OCI-M1 (cell line): ENCODE measurements around the gene PRR35.

Source experiments
- DNase-seq: peaks from one replicate; lab custom pipeline; 2025; lab: John Stamatoyannopoulos, UW

The PRR35 gene

GRCh38 chr16:580141-580945, 20.1 kb downstream of the PRR35 start:
- DNase-seq: no peak

GRCh38 chr16:580946-581498, 20.8 kb downstream of the PRR35 start:
- DNase-seq: no peak

- no peak for DNase-seq
Measured at GRCh38 chr16:582218-582613, 22.0 kb downstream of the PRR35 start.

GRCh38 chr16:582614-583331, 22.6 kb downstream of the PRR35 start:
- no peak for DNase-seq

DNA sequence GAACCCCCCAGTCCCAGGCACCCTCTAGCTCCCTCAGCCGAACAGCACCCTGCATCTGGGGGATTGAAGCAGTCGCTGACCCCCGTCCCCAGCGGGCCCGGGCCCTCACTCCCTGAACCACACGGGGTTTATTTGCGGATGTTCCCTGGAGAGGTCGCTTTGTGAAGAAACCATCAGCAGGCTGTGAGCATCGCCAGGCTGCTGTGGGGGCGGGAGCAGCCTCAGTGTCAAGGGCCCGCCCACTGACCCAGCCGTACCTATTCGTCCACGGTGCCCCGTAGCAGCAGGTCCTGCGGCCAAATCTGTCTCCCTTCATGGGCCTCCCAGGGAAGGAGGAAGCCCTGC, 23.2 kb downstream of the PRR35 start:
- DNase-seq: no peak

GRCh38 chr16:583815-584591, 23.8 kb downstream of the PRR35 start:
- no peak for DNase-seq

GRCh38 chr16:585351-585750, 25.2 kb downstream of the PRR35 start:
- no peak for DNase-seq

- no peak for DNase-seq
Measured at GRCh38 chr16:586047-586644, 26.0 kb downstream of the PRR35 start.

DNA sequence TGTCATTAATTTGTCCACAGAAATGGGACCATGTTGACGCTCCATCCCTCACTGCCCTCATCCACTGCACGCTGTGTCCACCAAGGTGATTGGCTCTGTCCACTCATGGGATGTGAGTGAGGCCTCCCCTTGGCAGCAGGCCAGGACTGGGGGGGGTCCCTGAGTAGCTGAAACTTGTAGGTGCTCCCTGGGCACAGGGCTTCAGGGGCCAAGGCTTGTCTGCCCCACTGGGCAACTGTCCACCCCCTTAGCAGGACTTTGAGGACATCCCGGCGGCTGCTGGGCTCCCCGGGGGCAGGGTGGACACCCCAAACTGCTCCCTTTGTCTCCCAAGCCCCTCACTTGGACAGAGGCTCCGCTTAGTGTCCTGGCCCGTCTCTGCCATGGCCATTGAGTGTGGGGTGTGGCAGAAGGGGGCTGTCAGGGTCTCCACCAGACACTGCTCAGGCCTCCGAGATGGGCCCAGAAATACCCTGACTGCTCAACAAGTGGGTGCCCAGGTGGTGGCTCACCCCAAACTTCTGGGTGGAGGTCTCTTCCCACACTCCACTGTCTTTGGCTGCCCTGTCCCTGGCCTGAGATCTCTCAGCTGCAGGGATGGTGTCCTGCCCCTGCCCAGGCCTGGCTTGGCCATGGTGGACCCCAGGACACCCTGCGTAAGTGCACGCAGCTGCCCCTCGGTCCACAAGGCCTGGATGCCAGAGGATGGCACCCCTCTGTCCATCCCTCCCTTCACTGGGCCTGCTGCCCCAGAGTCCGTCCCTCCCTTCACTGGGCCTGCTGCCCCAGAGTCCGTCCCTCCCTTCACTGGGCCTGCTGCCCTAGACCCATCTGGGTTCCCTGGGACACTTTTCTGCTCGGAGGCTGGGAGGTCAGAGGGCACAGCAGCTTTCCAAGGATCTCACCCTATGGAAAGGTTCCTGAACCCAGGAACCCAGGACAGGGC, 26.7 kb downstream of the PRR35 start:
- DNase-seq: peak; percentile 6

- peak; percentile 72 for DNase-seq
Measured at GRCh38 chr16:588639-588888, 28.4 kb downstream of the PRR35 start.

DNA sequence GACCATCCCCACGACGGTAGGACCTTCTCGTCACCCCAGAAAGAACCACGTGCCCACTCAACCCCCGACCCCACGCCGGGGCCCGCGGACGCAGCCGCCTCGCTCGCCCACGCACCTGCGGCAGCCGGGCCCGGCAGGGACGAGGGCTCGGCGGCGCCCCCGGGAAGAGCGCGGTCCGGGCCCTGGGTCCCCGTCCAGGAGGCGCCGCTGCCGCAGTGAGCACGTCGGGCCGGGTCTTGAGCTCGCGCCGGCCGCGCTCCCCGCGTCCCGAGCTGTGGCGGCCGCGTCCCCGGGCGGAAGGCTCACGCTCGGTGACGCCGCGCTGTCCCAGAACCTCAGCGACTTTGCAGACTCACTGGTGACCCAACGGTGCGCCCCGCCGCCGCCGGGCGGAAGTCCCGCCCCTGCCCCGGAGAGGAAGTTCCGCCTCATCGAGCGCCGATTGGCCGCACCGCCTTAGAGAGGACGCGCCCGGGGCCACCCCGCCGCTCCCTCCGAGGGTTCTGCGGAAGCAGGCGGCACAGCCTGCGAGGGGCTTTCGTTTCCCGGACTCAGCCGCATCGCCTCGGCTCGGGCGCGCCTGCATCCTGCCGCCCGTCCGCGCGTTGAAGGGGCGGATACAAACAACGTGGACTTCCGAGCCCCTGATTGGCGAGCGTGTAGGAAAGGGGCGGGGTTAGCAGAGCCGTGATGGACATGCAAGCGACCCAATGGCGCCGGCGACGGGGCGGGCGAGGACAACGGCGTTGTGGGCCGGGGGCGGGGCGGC, 28.9 kb downstream of the PRR35 start:
- peak; percentile 97 for DNase-seq

- DNase-seq: peak; percentile 97
Measured at GRCh38 chr16:589658-590187, 29.5 kb downstream of the PRR35 start, which contains the start of gene RAB40C. RAB40C (plus strand) TSS chr16:590066; CDS start chr16:590292, 226 bp downstream.

DNA sequence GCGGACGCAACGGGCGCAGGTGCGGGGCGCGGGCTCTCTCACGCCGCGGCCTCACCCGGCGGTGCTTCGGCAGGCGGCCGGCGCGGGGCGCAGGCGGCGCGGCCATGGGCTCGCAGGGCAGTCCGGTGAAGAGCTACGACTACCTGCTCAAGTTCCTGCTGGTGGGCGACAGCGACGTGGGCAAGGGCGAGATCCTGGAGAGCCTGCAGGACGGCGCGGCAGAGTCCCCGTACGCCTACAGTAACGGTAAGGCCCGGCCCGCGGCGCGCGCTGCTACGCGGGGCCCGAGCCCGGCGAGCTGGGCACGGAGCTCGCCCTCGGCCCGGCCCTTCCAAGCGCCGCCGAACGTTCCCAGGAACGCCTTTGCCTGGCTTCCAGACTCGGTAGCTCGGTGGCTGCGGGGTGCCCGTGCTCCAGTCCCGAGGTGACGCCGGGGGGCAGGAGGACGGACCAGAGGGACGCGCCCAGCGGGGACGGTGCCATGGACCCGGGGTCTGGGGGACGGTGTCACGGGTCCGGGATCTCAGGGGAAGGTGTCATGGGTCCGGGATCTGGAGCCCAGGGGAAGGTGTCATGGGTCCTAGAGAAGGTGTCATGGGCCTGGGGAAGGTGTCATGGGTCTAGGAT, 30.1 kb downstream of the PRR35 start:
- DNase-seq: no peak

DNA sequence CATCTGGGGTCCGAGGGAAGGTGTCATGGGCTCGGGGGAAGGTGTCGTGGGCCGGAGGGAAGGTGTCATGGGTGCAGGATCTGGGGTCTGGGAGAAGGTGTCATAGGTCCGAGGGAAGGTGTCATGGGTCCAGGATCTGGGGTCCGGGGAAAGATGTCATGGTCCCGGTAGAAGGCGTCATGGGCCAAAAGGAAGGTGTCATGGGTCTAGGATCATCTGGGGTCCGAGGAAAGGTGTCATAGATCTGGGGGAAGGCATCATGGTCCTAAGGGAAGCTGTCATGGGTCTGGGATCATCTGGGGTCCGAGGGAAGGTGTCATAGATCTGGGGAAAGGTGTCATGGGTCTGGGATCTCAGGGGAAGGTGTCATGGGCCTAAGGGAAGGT, 30.6 kb downstream of the PRR35 start:
- no peak for DNase-seq

- no peak for DNase-seq
Measured at GRCh38 chr16:591231-591630, 31.0 kb downstream of the PRR35 start.

DNA sequence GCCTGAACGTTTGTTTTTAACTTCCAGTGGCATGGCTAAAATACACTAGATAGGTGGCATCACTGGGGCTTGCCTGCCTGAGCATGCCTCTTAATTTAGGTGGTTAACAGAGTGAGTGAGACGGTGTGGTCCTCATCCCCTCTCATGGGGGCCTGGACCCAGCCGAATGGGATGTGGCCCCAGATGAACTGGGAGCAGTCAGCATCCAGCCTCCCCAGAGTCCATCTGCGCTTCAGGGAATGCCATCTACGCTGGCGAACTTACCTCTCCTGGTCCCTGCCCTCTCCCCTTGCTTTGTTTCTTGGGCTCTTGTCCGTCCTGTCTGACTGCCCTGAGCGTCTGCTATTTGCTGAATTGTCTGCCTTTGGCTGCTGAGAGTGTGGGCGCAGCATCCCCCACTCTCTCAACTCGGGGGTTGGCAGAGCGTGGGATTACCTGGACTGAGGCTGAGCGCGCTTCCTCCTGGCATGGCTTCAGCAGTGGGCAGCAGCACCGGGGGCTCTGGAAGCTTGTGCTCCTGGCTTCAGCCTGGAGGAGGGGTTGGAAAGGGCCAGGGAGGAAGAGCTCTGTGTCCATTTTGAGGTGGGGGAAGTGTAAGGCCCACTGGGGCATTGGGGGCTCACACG, 31.8 kb downstream of the PRR35 start:
- no peak for DNase-seq

- no peak for DNase-seq
Measured at GRCh38 chr16:592518-593306, 32.5 kb downstream of the PRR35 start.

DNA sequence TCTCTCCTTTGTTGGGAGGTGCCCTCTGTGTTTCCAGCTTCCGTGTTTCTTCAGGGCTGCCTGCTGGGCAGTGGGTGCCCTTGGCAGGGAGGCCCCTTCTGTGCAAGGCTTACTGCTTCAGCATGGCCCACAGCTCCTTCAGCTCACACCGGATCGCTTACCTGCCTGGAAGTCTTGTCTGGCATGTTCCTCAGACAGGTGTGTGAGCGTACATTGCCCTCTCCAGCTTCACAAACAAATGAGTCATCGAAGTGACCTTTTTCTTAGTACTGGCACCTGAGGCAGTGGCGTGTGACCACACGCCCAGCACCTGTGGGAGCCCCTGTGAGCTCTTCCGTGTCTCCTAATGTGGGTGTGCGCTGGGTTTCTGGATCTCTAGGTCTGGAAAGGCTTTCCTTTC, 33.2 kb downstream of the PRR35 start:
- DNase-seq: no peak
